NCI-H2029 (cell line): ENCODE results near the gene TBCE.
"Not testable (repeated sequence)": the region's sequence is repeated elsewhere in the genome, so short reads cannot be mapped to it uniquely, and the experiment has no call there.

Experiments used
- DNase-seq: peaks from one replicate; lab custom pipeline; 2025; lab: John Stamatoyannopoulos, UW

The TBCE gene

GRCh38 chr1:235455823-235456222 is 88.6 kb downstream of the TBCE start:
- no peak for DNase-seq

GRCh38 chr1:235457856-235458255 is 90.6 kb downstream of the TBCE start:
- not testable (repeated sequence) for DNase-seq

DNA sequence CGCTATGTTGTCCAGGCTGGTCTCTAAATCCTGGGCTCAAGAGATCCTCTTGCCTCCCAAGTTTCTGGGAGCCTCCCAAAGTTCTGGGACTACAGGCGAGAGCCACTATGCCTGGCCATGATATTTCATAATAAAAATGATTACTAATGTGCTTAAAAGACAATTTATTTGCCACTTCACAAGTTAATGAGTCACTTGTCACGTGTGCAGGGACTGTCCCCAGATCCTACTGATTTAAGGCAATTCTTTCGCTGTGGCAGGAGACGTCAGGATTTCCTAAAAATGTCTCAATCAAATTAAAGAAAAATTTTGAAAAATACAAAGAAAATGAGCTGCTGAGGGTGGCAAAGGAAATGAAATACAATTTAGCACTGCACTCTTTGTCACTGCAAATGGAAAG is 93.5 kb downstream of the TBCE start:
- DNase-seq: no peak

DNA sequence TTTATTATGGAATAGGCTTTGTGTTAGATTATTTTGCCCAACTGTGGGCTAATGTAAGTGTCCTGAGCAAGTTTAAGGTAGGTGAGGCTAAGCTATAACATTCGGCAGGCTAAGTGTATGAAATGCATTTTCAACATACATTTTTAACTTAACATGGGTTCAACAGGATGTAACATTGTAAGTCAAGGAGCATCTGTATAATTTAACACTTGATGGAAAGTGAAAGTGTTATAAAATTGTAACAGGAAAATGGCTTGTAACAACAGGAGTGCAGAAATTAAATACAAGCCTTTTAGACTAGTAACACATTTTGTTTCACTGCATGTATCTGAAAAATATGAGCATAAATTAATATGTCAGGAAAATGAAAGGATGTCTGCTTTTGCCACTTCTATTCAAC is 94.7 kb downstream of the TBCE start:
- DNase-seq: no peak

DNA sequence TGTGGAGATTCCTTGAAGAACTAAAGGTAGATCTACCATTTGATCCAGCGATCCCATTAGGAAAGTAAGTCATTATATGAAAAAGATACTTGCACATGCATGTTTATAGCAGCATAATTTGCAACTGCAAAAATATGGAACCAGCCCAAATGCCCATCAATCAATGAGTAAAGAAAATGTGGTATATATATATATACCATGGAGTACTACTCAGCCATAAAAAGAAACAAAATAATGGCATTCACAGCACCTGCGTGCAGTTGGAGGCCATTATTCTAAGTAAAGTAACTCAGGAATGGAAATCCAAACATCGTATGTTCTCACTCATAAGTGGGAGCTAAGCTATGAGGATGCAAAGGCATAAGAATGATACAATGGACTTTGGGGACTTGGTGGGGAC is 95.6 kb downstream of the TBCE start:
- DNase-seq: not testable (repeated sequence)

GRCh38 chr1:235465066-235465465 is 97.8 kb downstream of the TBCE start:
- no peak for DNase-seq

DNA sequence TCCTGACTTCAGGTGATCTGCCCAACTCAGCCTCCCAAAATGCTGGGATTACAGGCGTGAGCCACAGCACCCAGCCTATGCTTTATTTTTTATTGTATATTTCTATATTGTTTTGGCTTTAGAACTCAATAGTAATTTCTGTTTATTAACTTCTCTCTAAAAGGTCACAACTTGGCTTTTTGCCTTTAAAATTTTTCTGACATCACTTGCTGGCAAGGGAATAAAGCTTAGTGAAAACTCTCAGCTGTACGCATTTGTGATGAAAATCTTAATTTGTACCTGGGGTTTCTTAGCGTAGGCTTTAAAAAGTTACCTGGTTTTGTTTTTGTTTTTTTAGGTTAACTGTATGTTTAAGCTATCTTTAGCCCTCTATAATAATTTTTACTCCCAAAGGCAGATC is 100.8 kb downstream of the TBCE start:
- DNase-seq: no peak

GRCh38 chr1:235468970-235469369 is 101.7 kb downstream of the TBCE start:
- no peak for DNase-seq

- not testable (repeated sequence) for DNase-seq
Observed at GRCh38 chr1:235469897-235470296, 102.7 kb downstream of the TBCE start.

- DNase-seq: no peak
Observed at GRCh38 chr1:235470741-235471439, 103.7 kb downstream of the TBCE start.

- no peak for DNase-seq
Observed at GRCh38 chr1:235473806-235474205, 106.6 kb downstream of the TBCE start.

- DNase-seq: no peak
Observed at GRCh38 chr1:235483090-235483489, 115.9 kb downstream of the TBCE start.

DNA sequence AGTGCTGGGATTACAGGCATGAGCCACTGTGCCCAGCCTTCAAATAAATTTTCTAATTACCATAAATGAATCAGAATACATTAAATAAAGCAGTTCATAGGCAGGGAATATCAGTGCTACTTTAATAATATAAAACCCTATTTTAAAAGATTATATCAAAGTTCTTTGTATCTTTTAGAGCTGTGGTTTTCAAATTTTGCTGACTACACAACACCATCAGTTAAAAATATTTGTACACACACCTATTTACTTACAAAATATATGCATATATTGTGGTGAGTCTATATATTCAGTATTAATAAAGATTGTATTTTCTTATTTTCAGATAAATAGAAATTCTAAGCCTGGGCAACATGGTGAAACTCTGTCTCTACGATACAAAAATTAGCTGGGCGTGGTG is 118.3 kb downstream of the TBCE start:
- no peak for DNase-seq

GRCh38 chr1:235486321-235486720 is 119.1 kb downstream of the TBCE start:
- DNase-seq: no peak

- DNase-seq: no peak
Observed at GRCh38 chr1:235491644-235492043, 124.4 kb downstream of the TBCE start.

DNA sequence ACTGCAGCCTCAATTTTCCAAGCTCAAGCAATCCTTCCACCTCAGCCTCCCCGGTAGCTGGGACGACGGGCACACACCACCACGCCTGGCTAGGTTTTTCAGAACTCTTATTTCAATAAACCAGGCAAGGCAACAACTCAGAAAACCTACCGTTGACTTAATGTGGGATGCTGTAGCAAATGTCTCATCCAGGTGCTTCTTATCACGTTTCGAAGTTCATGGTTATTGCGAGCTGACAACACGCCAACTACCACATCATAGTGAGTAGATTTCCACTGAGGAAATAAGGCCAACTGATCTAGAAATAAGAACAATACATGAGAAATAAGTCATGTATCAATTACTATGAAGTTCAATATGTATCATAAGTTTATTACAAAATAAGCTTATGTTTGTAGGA is 127.3 kb downstream of the TBCE start:
- DNase-seq: no peak

DNA sequence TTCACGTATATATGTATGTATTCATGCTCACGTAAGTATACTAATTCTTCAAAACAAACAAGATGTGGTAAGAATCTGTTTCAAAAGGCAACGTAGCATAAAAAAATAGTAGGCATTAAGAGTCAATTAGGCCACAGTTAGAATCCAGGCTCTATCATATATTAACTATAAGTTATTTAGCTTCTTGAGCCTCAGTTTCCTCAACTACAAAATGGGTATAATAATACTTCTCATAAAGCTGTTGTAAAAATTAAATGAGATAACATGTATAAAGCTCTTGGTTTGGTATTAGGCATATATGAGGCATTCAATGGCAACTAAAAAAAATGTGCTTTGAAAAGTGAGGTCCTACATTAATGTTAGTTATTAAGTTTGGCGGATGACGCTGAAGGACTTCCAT is 127.8 kb downstream of the TBCE start:
- DNase-seq: no peak

- DNase-seq: no peak
Observed at GRCh38 chr1:235495551-235495950, 128.3 kb downstream of the TBCE start.

GRCh38 chr1:235500971-235501540 is 133.8 kb downstream of the TBCE start:
- no peak for DNase-seq
